HG03575 (cell line): ENCODE results near the gene GALNT7.

Experiments used
- ATAC-seq: cut with Tn5 transposase; IDR thresholded peaks from one replicate; pipeline ENCODE4 v1.9.1; 2021; ENCODE audit not compliant: unreplicated experiment, insufficient number of reproducible peaks, low FRiP score; ENCODE audit errors: extremely low read depth

Gene GALNT7

DNA sequence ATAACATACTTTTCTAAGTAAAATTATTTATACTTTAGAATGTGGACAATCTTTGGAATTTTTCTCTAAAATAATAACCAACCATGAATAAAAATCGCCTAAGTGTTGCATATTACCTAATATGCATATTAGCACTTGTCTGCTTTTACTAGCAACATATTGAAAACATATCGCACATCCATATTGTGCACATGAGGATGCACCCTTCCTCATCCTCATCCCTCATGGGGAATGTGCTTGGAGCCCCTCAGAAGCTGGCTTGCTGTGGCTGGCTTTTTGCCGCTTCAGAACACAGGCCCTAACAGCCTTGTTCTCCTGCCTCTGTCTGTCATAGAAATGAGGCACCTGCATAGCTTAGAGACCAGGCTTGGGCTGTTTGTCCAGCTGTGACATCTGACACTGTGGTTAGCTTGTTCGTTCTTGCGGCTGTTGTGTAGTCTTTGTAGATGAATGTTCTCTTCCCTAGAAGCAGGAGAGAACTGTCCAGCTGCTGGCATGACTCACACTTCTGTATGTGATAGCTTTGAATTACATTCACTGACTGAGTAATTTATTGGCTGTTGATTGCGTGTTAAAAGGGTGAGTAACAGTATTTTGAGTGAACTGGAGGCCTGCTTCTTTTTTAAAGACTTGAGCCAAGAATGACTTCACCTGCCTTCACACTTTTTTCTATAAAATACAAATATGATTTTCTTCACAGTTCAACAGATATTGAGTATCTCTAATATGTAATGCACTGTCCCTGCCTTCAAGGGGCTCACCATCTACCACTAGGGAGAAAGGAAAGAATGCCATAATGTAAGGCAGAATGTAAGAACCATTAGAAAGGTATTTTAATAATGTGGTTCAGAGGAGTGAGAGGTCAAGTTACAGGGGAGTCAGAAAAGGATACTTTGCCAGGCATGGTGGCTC is 83.7 kb downstream of the GALNT7 start:
- peak; percentile 91 for ATAC-seq

GRCh38 chr4:173253561-173253960 is 85.0 kb downstream of the GALNT7 start:
- ATAC-seq: no peak

DNA sequence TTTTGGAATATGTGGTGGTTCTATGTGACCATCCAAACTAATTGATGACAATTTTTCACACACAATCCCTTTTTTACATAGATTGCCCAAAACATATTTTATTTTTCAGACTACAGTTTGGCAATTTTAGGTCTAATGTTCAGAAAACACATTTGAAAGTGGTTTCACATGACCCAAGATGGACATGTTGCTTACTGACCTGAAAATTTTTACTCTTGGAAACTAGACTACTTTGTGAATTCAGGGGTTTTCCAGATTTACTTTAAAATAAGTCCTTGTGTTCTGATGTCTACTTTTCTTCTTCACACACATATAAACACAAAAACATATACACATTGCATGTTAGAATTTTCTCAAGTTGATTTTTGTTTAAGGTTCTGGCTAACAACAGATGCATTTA is 86.0 kb downstream of the GALNT7 start:
- no peak for ATAC-seq

- no peak for ATAC-seq
Observed at GRCh38 chr4:173256825-173257224, 88.2 kb downstream of the GALNT7 start.

GRCh38 chr4:173257732-173258717 is 89.4 kb downstream of the GALNT7 start:
- peak; percentile 88 for ATAC-seq

GRCh38 chr4:173258866-173259265 is 90.3 kb downstream of the GALNT7 start:
- ATAC-seq: no peak

GRCh38 chr4:173259310-173259709 is 90.7 kb downstream of the GALNT7 start:
- ATAC-seq: no peak

- ATAC-seq: no peak
Observed at GRCh38 chr4:173261052-173261451, 92.4 kb downstream of the GALNT7 start.

- no peak for ATAC-seq
Observed at GRCh38 chr4:173262375-173262774, 93.8 kb downstream of the GALNT7 start.

GRCh38 chr4:173264245-173264644 is 95.6 kb downstream of the GALNT7 start:
- ATAC-seq: no peak

DNA sequence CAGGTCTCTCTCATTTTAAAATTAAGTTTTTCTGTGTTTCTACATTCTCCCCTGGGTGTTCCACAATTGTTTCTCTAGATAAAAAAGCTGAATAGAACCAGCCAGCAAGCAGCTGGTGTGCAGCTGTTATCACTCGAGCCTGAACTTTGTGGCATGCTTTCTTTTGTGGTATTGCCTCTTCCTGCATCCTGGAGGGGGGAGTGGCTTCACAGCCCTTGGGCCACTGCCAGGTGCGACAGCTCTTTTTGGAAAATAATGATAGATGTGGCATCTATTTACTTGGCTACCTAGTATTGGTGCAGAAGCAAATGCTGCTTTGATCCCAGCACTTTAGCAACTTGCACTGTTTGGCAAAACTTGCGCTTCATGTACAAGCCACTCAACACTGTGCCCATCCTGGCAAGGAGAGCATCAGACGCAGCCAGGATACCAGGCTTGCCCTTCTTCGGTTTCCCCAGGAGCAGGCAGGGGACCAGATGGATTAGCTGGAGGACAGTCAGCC is 96.1 kb downstream of the GALNT7 start:
- ATAC-seq: peak; percentile 64

DNA sequence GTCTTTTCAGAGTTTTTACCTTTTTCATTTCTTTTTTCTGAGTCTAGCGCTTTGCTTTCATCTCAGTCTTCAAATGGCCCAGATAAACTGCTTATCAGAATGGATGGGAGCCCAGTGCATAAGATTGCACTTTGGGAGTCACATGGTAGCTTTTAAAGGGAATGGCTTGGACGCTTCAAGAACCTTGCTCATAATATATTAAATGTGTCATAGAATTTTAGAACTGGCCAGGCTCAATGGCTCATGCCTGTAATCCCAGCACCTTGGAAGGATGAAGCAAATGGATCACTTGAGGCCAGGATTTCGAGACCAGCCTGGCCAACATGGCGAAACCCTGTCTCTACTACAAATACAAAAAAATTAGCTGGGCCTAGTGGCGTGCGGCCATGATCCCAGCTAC is 97.1 kb downstream of the GALNT7 start:
- no peak for ATAC-seq

DNA sequence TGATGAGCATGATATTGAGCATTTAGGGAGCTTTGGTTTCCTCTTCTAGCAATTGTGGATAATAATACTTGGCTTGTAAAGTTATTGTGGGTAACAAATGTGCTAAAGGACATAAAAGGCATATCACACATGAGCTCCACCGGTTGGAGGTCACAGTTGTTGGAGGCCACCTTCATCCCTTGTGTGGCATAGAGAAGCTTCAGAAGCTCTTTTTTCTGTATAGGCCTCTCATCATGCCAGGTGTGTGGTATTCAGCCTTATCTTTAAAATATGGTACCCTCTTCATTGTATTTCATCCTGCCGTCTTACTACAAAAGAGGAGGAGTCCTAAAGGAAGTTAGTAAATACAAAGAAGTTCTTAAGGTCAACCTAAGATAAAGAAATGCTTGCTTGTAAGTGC is 99.1 kb downstream of the GALNT7 start:
- no peak for ATAC-seq

DNA sequence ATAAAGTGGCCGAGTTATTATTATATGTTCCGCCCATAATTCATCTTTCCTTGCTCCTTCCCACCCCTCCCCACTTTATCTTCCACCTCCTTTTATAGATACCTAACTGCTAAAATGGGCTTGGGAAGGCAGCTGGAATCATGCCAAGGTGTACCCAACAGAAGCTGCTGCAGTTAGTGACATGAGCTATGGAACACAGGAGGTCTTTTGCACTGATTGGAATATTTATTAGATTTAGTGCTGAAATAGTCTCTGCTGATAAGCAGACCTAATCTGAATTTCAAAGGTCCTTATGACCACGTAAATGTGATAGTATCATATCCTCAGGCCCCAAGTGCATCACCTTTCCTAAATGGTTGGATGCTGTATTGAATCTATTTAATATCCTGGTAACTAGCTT is 100.7 kb downstream of the GALNT7 start:
- no peak for ATAC-seq

DNA sequence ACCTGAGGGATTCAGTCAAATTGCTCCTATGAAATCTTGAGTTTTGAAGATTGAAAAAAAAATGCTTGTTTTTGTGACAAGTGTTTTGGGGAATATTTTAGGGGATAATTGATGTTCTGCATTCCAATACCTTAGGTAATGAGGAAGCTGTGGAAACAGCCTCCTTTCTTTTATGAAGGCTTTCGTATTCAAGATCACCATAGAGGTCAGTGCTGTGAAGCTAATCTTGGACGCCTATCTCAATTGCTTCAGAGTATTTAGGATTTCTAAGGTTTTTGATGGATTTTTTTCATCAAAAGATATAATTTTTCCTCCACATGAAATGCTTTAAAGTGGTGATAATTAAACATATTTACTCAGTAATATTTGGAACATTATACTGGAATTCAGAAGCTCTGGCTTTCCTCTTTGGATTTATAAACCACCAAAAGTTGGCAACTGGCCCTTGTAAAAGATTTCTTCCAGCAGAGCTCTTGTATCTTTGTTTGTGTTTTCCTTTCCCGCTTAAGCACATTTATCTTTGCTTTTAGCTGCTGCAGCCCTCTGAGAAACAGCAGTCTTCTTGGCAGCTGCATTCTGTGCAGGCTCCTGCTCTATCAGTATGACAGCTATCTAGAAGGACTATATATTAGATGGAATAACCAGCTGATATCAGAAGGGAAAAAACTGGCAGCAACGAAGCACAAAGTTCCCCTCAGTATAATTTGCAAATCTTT is 101.9 kb downstream of the GALNT7 start:
- no peak for ATAC-seq

DNA sequence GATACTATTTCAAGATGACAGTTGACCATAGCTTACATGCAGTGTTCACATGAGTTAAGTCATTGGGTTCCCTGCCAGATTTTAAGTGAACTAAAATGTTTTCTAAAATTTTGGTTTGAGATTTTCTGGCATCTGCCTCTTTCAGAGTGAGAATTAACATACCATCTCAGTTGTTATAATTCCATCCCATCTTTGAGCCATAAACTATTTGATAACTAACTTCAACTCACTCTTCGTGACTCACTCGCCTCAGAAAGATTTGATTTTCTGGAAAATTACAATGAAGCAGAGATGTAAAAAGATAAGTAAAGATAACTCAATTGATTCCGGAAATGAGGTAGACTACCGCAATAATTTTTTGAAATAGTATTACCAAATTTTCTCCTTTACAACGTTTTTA is 103.7 kb downstream of the GALNT7 start:
- no peak for ATAC-seq

DNA sequence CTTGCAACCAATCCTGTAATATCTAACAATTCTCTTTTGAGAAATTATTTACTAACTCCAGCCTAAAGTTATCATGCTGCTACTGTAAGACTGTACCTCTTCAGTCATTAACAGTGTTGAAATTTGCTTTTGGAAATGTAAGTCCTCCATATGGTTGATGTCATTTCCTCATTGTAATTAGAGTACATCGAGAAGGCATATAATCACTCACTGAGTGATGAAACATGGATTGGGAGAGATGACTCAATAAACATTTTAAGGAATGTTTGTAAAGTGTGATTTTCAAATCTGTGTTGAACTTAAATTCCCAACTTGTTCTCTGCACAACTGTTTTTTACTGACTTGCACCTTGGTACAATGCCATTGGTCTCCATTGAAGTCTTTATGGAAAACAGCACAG is 104.4 kb downstream of the GALNT7 start:
- no peak for ATAC-seq

DNA sequence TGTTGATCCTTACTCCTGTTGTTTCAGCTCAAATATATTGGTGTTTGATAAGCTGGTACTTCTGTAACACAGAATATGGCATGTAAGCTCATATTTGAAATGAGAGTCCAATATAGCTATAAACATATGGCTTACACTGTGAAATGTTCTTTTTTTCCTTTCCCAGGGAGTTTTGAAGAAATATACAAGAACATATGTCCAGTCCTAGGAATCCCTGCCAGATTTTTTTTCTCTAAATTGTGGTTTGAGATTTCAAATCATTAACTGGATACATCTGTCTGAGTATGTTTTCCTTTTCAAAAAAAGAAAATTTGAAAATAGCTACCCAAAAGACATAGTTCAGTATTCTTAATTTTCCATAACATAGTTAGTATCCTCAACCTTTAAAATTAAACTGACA is 105.3 kb downstream of the GALNT7 start:
- no peak for ATAC-seq

DNA sequence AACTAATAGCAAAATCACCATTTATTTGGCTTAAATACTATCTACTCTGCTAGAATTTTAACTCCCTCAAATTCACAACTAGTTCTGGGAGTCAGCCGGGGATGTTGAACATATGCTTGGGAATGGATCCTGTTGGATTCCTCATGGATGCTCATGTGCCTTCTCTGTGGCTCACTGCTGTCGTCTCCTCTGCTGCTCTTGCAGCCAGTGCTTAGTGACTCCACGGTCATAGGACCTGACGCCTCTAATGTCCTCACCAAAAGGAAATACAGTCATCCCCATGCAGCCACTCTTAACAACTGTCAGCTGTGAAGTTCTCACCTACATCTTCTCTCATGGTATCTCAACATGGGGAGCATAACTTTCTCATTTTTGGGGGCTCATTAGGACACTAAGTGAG is 106.1 kb downstream of the GALNT7 start:
- no peak for ATAC-seq
